Measurements from ENCODE around the gene KCNIP2.
"Not testable (repeated sequence)": the region's sequence is repeated elsewhere in the genome, so short reads cannot be mapped to it uniquely, and the experiment has no call there.

KCNIP2 gene

GRCh38 chr10:101828766-101829551 is 14.6 kb downstream of the KCNIP2 start:
- DNase-seq (ENCODE audit: low read depth): no peak

- no peak for DNase-seq (ENCODE audit: low read depth)
Measured at GRCh38 chr10:101827919-101828600, 15.5 kb downstream of the KCNIP2 start.

GRCh38 chr10:101826852-101827434 is 16.7 kb downstream of the KCNIP2 start:
- no peak for DNase-seq (ENCODE audit: low read depth)

GRCh38 chr10:101824736-101825135 is 18.9 kb downstream of the KCNIP2 start:
- no peak for DNase-seq (ENCODE audit: low read depth)

- DNase-seq (ENCODE audit: low read depth): no peak
Measured at GRCh38 chr10:101818872-101819633, 24.5 kb downstream of the KCNIP2 start.

- peak; percentile 97 for DNase-seq (ENCODE audit: low read depth)
Measured at GRCh38 chr10:101818119-101818871, 25.3 kb downstream of the KCNIP2 start, which contains the start of gene OGA. Gene OGA (minus strand): TSS chr10:101818444. CDS start chr10:101818022, 422 bp downstream.

- DNase-seq (ENCODE audit: low read depth): no peak
Measured at GRCh38 chr10:101817337-101818118, 26.1 kb downstream of the KCNIP2 start.

- DNase-seq (ENCODE audit: low read depth): no peak
Measured at GRCh38 chr10:101816913-101817336, 26.7 kb downstream of the KCNIP2 start.

GRCh38 chr10:101816376-101816775 is 27.2 kb downstream of the KCNIP2 start:
- no peak for DNase-seq (ENCODE audit: low read depth)

- no peak for DNase-seq (ENCODE audit: low read depth)
Measured at GRCh38 chr10:101814466-101815071, 29.0 kb downstream of the KCNIP2 start.

- DNase-seq (ENCODE audit: low read depth): no peak
Measured at GRCh38 chr10:101812606-101813005, 31.0 kb downstream of the KCNIP2 start.

GRCh38 chr10:101807158-101807557 is 36.4 kb downstream of the KCNIP2 start:
- DNase-seq (ENCODE audit: low read depth): no peak

GRCh38 chr10:101803511-101803910 is 40.1 kb downstream of the KCNIP2 start:
- no peak for DNase-seq (ENCODE audit: low read depth)

- no peak for DNase-seq (ENCODE audit: low read depth)
Measured at GRCh38 chr10:101797403-101798059, 46.1 kb downstream of the KCNIP2 start.

- no peak for DNase-seq (ENCODE audit: low read depth)
Measured at GRCh38 chr10:101793526-101793925, 50.1 kb downstream of the KCNIP2 start.

- DNase-seq (ENCODE audit: low read depth): no peak
Measured at GRCh38 chr10:101789686-101790085, 53.9 kb downstream of the KCNIP2 start.

- DNase-seq (ENCODE audit: low read depth): not testable (repeated sequence)
Measured at GRCh38 chr10:101789231-101789630, 54.4 kb downstream of the KCNIP2 start.

GRCh38 chr10:101785801-101786200 is 57.8 kb downstream of the KCNIP2 start:
- DNase-seq (ENCODE audit: low read depth): no peak

- no peak for DNase-seq (ENCODE audit: low read depth)
Measured at GRCh38 chr10:101784558-101784957, 59.0 kb downstream of the KCNIP2 start.

GRCh38 chr10:101783736-101784118 is 59.9 kb downstream of the KCNIP2 start:
- DNase-seq (ENCODE audit: low read depth): no peak

Measured in stimulated activated CD4-positive, alpha-beta T cell treated with anti-CD3 and anti-CD28 coated beads, Interleukin-2, amount 100 ng/mL, for 4 hours (primary cell).